ENCODE measurements around the gene ADGRL1.
"Not testable (repeated sequence)": the region's sequence is repeated elsewhere in the genome, so short reads cannot be mapped to it uniquely, and the experiment has no call there.

The ADGRL1 gene

DNA sequence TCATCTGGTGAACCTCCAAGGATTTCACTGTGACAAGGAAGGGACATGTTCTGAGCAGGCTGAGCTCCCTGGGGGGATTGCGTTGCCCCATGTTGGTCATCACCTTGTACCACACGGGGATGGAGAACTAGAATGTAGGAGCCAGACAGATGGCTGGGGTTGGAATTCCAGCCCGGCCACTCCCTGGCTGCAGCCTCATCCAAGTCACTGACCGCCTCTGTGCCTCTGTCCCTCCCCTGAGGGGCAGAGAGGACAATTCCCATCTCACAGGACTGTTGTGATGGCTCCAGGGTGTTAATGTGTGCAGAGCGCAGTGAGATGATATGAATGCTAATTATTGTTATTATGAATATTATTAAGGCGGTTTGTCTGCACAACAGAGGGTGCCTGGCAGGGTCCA is 24.1 kb downstream of the ADGRL1 start:
- TF ChIP-seq GABPA (IDR thresholded peaks at IDR 0.05; ENCODE audit: low read depth) (no peak), SPI1 (IDR thresholded peaks at IDR 0.05; ENCODE audit: borderline replicate concordance, low read depth) (no peak), POLR2AphosphoS5 (IDR thresholded peaks at IDR 0.05; ENCODE audit: low read depth) (no peak)
- TF ChIP-seq, protein P1, sequence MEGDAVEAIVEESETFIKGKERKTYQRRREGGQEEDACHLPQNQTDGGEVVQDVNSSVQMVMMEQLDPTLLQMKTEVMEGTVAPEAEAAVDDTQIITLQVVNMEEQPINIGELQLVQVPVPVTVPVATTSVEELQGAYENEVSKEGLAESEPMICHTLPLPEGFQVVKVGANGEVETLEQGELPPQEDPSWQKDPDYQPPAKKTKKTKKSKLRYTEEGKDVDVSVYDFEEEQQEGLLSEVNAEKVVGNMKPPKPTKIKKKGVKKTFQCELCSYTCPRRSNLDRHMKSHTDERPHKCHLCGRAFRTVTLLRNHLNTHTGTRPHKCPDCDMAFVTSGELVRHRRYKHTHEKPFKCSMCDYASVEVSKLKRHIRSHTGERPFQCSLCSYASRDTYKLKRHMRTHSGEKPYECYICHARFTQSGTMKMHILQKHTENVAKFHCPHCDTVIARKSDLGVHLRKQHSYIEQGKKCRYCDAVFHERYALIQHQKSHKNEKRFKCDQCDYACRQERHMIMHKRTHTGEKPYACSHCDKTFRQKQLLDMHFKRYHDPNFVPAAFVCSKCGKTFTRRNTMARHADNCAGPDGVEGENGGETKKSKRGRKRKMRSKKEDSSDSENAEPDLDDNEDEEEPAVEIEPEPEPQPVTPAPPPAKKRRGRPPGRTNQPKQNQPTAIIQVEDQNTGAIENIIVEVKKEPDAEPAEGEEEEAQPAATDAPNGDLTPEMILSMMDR (IDR thresholded peaks at IDR 0.05; ENCODE audit: insufficient read depth, low read length) = no peak
- TF ChIP-seq, protein P2, sequence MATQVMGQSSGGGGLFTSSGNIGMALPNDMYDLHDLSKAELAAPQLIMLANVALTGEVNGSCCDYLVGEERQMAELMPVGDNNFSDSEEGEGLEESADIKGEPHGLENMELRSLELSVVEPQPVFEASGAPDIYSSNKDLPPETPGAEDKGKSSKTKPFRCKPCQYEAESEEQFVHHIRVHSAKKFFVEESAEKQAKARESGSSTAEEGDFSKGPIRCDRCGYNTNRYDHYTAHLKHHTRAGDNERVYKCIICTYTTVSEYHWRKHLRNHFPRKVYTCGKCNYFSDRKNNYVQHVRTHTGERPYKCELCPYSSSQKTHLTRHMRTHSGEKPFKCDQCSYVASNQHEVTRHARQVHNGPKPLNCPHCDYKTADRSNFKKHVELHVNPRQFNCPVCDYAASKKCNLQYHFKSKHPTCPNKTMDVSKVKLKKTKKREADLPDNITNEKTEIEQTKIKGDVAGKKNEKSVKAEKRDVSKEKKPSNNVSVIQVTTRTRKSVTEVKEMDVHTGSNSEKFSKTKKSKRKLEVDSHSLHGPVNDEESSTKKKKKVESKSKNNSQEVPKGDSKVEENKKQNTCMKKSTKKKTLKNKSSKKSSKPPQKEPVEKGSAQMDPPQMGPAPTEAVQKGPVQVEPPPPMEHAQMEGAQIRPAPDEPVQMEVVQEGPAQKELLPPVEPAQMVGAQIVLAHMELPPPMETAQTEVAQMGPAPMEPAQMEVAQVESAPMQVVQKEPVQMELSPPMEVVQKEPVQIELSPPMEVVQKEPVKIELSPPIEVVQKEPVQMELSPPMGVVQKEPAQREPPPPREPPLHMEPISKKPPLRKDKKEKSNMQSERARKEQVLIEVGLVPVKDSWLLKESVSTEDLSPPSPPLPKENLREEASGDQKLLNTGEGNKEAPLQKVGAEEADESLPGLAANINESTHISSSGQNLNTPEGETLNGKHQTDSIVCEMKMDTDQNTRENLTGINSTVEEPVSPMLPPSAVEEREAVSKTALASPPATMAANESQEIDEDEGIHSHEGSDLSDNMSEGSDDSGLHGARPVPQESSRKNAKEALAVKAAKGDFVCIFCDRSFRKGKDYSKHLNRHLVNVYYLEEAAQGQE (IDR thresholded peaks at IDR 0.05; ENCODE audit: insufficient replicate concordance, low read depth) = no peak

DNA sequence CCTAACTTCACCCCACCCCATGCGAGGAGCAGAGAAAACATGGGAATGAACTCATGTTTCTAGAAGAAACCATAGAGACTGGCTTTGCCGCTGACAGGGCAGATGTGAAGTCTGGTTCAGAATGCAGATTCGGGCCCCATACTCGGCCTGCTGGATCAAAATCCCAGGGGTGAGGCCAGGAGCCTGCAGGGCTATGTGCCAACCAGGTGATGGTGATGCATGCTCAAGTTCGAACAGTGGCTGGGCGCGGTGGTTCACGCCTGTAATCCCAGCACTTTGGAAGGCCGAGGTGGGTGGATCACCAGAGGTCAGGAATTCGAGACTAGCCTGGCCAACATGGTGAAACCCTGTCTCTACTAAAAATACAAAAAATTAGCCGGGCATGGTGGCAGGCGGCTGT is 24.8 kb downstream of the ADGRL1 start:
- H3K27me3 ChIP-seq (ENCODE audit: insufficient read depth, poor library complexity, severe bottlenecking) = not testable (repeated sequence)

More for the DNA sequence above, 24.1 kb downstream of the ADGRL1 start:
- DNase-seq (ENCODE audit: low read depth in 1 of 2, low spot score in 1 of 2) = no peak
- Histone ChIP-seq H3K4me3 (replicated peaks; ENCODE audit: insufficient read depth, low read length) (no peak overlapping the region), H3K27me3 (ENCODE audit: insufficient read depth, poor library complexity, severe bottlenecking) (no peaks in the 10 kb centered on the region), H3K27ac (replicated peaks) (no peak overlapping the region)

GRCh38 chr19:14177496-14178074 is 28.4 kb downstream of the ADGRL1 start:
- DNase-seq (ENCODE audit: low read depth in 1 of 2, low spot score in 1 of 2) = no peak

More for the DNA sequence above, 24.8 kb downstream of the ADGRL1 start:
- DNase-seq (ENCODE audit: low read depth in 1 of 2, low spot score in 1 of 2); H3K4me3 ChIP-seq (replicated peaks; ENCODE audit: insufficient read depth, low read length); H3K27ac ChIP-seq (replicated peaks): not testable (repeated sequence)

GRCh38 chr19:14175351-14175792 is 30.6 kb downstream of the ADGRL1 start:
- no peak for DNase-seq (ENCODE audit: low read depth in 1 of 2, low spot score in 1 of 2)
- TF ChIP-seq, protein P1 (IDR thresholded peaks at IDR 0.05; ENCODE audit: insufficient read depth, low read length) = no peak
- Histone ChIP-seq H3K27me3 (ENCODE audit: insufficient read depth, poor library complexity, severe bottlenecking) (no peaks in the 10 kb centered on the region), H3K4me3 (replicated peaks; ENCODE audit: insufficient read depth, low read length) (no peak overlapping the region), H3K27ac (replicated peaks) (no peak overlapping the region)

More at GRCh38 chr19:14177496-14178074, 28.4 kb downstream of the ADGRL1 start:
- TF ChIP-seq SPI1 (IDR thresholded peaks at IDR 0.05; ENCODE audit: borderline replicate concordance, low read depth) = no peak
- TF ChIP-seq, protein P1 (IDR thresholded peaks at IDR 0.05; ENCODE audit: insufficient read depth, low read length) = no peak
- TF ChIP-seq, protein P2 (IDR thresholded peaks at IDR 0.05; ENCODE audit: insufficient replicate concordance, low read depth) = no peak
- TF ChIP-seq GABPA (IDR thresholded peaks at IDR 0.05; ENCODE audit: low read depth) = no peak
- TF ChIP-seq POLR2AphosphoS5 (IDR thresholded peaks at IDR 0.05; ENCODE audit: low read depth) = no peak
- no peak overlapping the region for H3K27ac ChIP-seq (replicated peaks)
- H3K27me3 ChIP-seq (ENCODE audit: insufficient read depth, poor library complexity, severe bottlenecking) = no peaks in the 10 kb centered on the region
- no peak overlapping the region for H3K4me3 ChIP-seq (replicated peaks; ENCODE audit: insufficient read depth, low read length)

Measured in HL-60 (cell line).